ENCODE data around the gene SSC4D. TPM values are rescaled to one million over a fixed set of nuclear protein-coding genes. Genes with fewer than 3 reads are reported as not detected.
"Not testable (repeated sequence)": the region's sequence is repeated elsewhere in the genome, so short reads cannot be mapped to it uniquely, and the experiment has no call there.

Gene SSC4D
- polyA plus RNA-seq, 1 experiment, result 0.45 TPM

- Histone ChIP-seq H3K4me3 (ENCODE audit: low read depth, low read length) (no peak overlapping the region), H3K27me3 (ENCODE audit: control insufficient read depth, insufficient read depth, low read length) (no peaks in the 10 kb centered on the region), H3K27ac (ENCODE audit: low read depth, low read length) (no peak overlapping the region), H3K9me3 (ENCODE audit: control insufficient read depth, insufficient read depth, low read length) (no peaks in the 10 kb centered on the region; the same call in 1 of the 2 replicates)
- ChIA-PET CTCF (interaction anchor here (0.6 kb wide), 1 partner anchor 87 kb away, joined by 3 read pairs; no protein-coding TSS in a partner anchor), POLR2A (no interaction called here)
- no peak for TF ChIP-seq CTCF (IDR thresholded peaks at IDR 0.05; ENCODE audit: low read depth, low read length)
- no peak for DNase-seq (ENCODE audit: low read depth, low spot score)
These were observed 18.1 kb upstream of the SSC4D start for GRCh38 chr7:76427635-76428034.

- CTCF ChIA-PET, result no interaction called here
- no peaks in the 10 kb centered on the region for H3K27me3 ChIP-seq (ENCODE audit: control insufficient read depth, insufficient read depth, low read length)
- POLR2A ChIA-PET, result no interaction called here
- TF ChIP-seq CTCF (IDR thresholded peaks at IDR 0.05; ENCODE audit: low read depth, low read length), result no peak
- no peaks in the 10 kb centered on the region; the same call in 1 of the 2 replicates for H3K9me3 ChIP-seq (ENCODE audit: control insufficient read depth, insufficient read depth, low read length)
- H3K27ac ChIP-seq (ENCODE audit: low read depth, low read length), result no peak overlapping the region
- no peak overlapping the region for H3K4me3 ChIP-seq (ENCODE audit: low read depth, low read length)
- no peak for DNase-seq (ENCODE audit: low read depth, low spot score)
These were observed 16.7 kb upstream of the SSC4D start for GRCh38 chr7:76426246-76426645.

- DNase-seq (ENCODE audit: low read depth, low spot score); H3K9me3 ChIP-seq (ENCODE audit: control insufficient read depth, insufficient read depth, low read length); H3K27ac ChIP-seq (ENCODE audit: low read depth, low read length); CTCF ChIA-PET; H3K4me3 ChIP-seq (ENCODE audit: low read depth, low read length); H3K27me3 ChIP-seq (ENCODE audit: control insufficient read depth, insufficient read depth, low read length); POLR2A ChIA-PET: not testable (repeated sequence)
These were observed 16.1 kb upstream of the SSC4D start for GRCh38 chr7:76425558-76425957.

GRCh38 chr7:76425156-76425555 is 15.7 kb upstream of the SSC4D start:
- DNase-seq (ENCODE audit: low read depth, low spot score), result no peak
- Histone ChIP-seq H3K4me3 (ENCODE audit: low read depth, low read length) (no peak overlapping the region), H3K27me3 (ENCODE audit: control insufficient read depth, insufficient read depth, low read length) (peaks cover under 1% of the 10 kb centered on the region), H3K9me3 (ENCODE audit: control insufficient read depth, insufficient read depth, low read length) (no peaks in the 10 kb centered on the region; the same call in none of the 2 replicates), H3K27ac (ENCODE audit: low read depth, low read length) (no peak overlapping the region)
- TF ChIP-seq CTCF (IDR thresholded peaks at IDR 0.05; ENCODE audit: low read depth, low read length), result no peak
- ChIA-PET POLR2A (no interaction called here), CTCF (no interaction called here)

GRCh38 chr7:76424413-76425111 is 15.1 kb upstream of the SSC4D start, which contains the start of gene ZP3:
TSS of gene ZP3 (plus strand) at chr7:76424950. CDS start at chr7:76424965, 15 bp downstream.
- Histone ChIP-seq H3K27ac (ENCODE audit: low read depth, low read length) (no peak within 1 kb of the TSS), H3K9me3 (ENCODE audit: control insufficient read depth, insufficient read depth, low read length) (no peaks in the 10 kb centered on the region; the same call in none of the 2 replicates), H3K27me3 (ENCODE audit: control insufficient read depth, insufficient read depth, low read length) (peaks cover 2% of the 10 kb centered on the region), H3K4me3 (ENCODE audit: low read depth, low read length) (no peak within 1 kb of the TSS)
- ChIA-PET POLR2A (no interaction called here), CTCF (interaction anchor here (0.6 kb wide), 1 partner anchor 381 kb away, joined by 3 read pairs; no protein-coding TSS in a partner anchor)
- no peak for DNase-seq (ENCODE audit: low read depth, low spot score)
- TF ChIP-seq CTCF (IDR thresholded peaks at IDR 0.05; ENCODE audit: low read depth, low read length), result no peak
